Right renal pelvis (tissue), 4 donors: Measurements from ENCODE around the gene SBF1. TPM values are rescaled to one million over a fixed set of nuclear protein-coding genes. Genes with fewer than 3 reads are reported as not detected.
"Not testable (repeated sequence)": the region's sequence is repeated elsewhere in the genome, so short reads cannot be mapped to it uniquely, and the experiment has no call there.

Experiments
- DNase-seq, 4 donors: peaks; one replicate each; pipeline ENCODE4 v3.0.0-alpha.2; 2013; ENCODE audit warnings: low read depth in 4 of 4, low spot score in 3 of 4, missing footprints in 1 of 4
- polyA plus RNA-seq, 4 donors: library from polyadenylated mRNA; unstranded; fragments of 120-200 nt; gene quantifications; one replicate each; pipeline ENCODE4 v1.2.1, GENCODE V29; 2013; ENCODE audit not compliant: insufficient read length in 4 of 4

SBF1 gene
- polyA plus RNA-seq, 4 donors: 30.7 to 46.5 (median 32.7) TPM

DNA sequence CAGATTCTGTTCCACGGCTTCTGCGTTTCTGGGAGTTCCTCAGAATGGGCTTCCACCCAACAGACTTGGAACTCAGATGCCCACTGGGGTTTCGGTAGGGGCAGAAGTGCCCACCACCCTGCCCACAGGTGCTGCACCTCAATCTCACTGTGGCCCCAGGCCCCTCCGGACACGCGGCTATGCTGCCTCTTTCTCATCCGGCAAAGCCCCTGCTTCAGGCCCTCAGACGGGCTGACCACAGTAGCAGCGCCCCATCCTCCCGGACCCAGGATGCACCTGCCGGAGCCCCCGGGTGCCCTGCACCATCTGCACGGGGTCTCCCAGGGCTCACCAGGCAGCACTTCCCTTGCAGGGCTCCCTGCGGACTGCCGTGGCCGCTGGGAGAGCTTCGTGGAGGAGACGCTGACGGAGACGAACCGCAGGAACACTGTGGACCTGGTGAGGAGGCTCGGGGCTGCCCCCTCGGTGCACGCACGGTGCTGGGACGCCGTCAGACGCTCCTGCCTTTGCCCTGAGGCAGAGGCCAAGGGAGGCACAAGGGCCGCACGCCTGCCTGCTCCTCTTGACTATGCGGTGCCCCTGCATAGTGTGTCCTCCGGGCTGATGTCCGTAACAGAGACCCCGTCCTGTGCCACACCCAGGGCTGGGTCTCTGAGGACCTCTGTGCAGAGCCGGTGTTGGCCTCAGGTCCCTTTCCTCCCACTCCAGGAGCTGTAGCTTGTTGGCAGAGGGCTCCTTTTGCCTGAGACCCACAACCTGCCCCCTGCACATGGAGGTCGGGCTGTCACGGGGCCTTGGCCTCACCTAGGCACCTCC is 38.6 kb downstream of the SBF1 start:
- no peak for DNase-seq

DNA sequence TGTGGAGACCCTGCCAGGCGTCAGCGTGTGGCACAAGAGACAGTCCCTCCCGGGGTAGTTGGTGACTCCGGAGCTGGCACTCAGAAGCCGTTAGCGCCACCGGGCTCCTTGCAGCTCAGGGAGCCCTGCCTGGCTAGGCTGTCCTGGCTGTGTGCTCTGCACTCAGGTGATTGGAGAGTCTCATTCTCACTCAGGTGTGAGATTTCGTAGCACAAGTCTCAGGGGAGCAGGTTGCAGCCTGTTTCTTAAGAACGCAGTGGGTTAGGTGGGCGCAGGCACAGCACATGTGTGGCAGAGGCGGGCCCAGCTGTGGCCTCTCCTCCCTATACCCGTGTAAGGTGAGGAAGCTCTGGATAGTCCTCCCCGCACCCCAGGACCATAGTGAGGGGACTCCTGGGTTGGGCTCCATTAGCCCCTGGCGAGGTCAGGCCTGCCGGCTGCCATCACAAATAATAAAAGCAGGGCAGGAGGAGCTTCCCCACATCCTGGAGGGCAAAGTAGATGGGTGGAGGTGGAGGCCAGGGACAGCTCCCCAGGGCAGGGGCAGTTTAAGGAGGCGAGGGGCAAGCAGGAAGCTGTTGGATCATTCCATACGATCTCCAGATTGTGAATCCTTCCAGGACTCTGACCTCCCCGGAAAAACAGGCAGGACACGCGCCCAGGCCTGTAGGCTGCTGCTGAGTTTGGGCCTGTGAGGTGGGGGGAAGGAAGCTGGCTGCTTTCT is 39.4 kb downstream of the SBF1 start:
- DNase-seq: no peak

DNA sequence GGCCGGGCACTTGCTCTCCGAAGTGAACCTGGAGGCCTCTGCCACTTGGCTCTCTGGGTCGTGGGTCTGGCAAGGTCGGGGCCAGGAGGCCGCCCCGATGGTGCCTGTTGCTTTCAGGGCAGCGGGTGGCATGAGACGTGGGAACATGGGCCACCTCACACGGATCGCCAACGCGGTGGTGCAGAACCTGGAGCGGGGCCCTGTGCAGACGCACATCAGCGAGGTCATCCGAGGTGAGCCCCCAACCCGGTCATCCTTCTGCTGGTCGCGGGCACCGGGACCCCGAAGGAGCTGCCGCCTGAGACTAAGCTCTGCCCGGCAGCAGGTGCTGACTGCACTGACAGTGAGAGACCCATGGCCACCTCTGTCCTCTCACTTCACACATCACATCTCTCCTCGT is 40.0 kb downstream of the SBF1 start:
- DNase-seq: no peak

DNA sequence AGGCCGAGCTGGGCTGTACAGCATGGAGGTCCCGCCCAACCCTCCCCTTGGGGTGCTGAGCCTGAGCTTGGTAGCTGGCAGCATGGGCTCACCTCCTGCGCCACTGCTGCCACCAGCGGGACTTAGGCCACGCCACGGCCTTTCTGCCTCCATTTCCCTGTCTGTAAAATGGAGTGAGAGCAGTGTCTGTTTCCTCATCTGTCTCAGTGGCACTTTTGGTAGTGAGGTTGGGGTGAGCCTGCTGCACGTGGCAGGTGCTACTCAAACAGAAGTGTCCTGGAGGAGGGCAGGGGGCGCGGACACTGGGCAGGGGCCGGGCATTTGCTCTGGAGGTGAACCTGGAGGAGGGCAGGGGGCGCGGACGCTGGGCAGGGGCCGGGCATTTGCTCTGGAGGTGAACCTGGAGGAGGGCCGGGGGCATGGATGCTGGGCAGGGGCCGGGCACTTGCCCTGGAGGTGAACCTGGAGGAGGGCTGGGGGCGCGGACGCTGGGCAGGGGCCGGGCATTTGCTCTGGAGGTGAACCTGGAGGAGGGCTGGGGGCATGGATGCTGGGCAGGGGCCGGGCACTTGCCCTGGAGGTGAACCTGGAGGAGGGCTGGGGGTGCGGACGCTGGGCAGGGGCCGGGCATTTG is 41.8 kb downstream of the SBF1 start:
- DNase-seq: not testable (repeated sequence)

DNA sequence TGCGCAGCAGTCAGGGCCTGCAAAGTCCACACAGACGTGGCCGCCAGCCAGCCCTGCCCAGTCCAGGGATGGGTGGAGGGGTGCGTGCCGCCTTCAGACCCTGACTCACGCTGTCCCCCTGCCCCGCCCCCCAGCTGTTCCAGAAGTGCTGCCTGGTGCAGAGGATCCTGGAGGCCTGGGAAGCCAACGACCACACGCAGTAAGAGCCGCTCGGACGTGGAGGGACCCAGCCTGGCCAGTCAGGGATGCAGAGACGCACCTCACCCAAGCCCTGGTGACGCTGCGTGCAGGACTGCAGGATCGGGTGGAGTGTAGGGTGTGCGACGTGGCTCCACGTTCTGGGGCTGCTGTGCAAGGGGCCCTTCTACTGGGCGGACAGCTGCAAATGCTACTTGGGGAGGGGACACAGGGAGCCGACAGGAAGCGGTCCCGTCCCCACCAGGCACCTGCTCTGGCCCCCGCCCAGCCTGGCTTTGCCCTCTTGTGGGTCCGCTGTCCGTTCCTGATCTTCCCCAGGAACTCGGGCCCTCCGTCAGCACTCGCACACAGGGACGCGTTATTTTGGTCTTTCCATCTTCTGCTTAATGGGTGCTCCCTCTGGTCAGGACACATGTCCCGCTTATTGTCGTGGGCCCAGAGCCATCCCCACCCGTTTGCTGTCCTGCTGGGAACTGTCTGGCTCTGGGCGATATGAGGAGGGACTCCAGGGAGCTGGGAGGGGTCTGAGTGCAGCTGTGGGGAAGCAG is 42.5 kb downstream of the SBF1 start:
- no peak for DNase-seq

DNA sequence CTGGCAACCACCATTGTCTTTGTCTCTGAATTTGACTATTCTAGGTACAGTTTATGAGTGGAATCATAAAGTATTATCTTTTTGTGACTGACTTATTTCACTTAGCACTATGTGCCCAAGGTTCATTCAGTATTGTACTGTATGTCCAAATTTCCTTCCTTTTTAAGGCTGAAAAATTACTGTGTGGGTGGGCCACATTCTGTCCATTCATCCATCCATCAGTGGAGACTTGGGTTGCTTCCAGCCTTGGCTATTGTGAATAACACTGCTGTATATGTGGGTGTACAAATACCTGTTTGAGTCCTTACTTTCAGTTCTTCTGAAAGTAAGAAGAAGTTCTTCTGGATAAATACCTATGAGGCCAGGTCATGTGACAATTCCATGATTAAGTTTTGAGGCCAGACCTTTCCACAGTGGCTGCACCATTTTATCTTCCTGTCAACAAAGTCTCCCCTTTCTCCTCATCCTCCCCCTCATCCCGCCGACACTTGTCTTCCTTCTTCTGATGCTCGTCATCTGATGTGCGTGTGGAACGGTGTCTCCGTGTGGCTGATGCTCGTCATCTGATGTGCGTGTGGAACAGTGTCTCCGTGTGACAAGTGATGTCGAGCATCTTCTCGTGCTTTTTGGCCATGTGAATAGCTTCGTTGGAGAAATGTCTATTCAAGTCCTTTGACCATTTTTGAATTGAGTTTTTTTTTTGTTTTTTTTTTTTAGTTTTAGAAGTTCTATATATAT is 49.5 kb downstream of the SBF1 start:
- DNase-seq: no peak

DNA sequence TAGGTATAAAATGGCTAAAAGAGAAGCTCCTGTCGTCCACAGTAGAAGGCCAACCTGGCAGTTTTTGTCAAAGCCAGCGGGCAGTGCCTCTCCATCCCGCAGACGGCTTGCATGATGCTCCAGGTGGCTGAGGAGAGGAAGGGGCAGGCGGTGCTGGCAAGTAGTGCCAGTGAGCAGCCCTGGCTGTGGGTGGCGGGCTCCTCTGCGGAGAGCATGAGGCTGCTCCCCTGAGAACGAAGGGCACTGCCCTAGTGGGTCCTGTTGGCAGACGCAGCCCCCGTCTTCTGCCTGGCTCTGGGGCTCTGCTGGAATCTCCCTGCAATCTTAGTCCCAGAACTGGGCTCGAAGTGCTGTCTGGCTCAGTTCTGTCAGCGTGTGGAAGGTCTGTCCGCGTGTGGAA is 50.9 kb downstream of the SBF1 start:
- DNase-seq: no peak

DNA sequence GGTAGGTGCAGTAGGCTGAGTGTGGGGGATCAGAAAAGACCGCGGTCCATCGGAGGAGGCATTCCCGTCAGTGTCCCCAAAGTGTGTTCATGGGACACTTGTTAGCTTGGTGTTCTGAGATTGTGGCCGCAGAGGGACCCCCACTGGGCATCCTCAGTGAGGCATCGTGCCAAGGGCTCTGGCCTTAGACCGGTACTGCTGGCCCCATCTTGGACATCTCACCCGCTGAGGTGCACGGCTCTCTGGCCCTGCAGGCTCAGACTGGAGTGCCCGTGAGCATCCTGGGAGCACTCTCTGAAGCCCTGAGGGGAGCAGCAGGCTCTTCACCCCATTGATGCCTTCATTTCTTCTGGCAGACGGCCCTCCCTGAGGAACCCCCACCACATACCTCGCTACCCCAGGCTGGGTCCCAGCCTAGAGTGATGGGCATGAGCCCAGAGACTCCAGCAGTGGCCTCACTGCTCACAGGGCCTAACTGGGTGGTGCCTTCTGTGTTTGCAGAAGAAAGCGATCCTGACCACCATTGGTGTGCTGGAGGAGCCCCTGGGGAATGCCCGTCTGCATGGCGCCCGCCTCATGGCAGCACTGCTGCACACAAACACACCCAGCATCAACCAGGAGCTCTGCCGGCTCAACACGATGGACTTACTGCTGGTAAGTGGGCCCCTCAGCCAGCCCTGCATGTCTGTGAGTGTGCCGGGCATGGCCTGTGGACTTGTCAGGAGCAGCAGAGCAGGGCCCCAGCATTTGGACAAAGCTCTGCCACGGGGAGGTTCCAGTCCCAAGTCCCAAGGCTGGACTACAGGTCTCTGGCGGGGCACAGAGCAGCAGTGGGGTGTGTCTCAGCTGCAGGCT is 51.6 kb downstream of the SBF1 start:
- DNase-seq: no peak

DNA sequence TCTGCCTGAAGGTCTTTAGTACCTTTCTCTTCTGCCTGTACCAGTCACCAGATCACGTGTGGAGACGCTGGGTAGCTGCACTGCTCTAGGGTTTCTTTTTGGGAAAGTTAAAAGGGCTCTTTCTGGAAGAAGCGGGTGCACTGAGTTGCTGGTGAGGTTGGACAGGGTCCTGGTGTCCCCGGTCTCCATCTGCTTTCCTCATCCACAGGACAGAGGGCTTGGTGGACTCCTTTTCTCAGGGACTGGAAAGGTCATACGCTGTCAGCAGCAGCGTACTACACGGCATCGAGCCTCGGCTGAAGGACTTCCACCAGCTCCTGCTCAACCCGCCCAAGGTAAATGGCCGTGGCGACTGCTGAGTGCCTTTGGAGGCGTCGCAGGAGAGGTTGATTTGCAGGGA is 52.8 kb downstream of the SBF1 start:
- DNase-seq: no peak

DNA sequence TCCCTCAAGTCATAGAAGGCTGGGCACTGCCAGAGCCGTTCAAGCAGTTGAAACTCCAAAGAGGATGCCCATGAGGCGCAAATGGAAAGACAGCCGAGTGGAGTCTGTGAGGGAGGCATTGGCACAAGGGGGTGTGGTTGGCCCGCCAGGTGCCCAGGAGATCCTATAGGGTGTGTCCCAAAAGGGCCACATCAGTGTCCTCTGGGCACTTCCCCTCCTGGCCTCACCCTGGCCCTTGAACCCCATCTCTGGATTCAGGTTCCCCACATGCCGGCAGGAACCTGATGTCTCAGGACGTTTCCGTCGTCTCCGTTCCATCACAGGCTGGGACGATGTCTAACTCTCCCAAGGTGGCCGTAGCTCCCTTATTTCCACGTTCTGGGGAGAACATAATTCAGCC is 54.3 kb downstream of the SBF1 start:
- DNase-seq: no peak

DNA sequence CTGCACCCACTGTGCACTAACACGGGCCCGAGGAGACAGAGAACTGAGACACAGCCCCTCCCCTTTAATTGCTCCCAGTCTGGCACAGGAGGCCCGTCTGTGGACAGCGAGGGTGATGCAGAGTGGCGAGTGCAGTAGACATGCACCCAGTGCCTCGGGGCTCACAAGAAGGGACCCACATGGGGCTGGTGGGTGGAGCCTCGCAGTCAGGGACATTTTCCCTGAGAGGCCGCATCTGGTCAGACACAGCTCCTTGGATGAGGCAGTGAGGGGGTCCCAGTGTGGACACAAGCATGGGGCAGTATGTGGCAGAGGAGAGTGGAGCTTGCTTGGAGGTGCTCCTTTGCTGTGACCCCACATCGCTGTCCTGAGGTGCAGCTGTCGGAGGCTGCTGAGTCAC is 54.8 kb downstream of the SBF1 start:
- no peak for DNase-seq

DNA sequence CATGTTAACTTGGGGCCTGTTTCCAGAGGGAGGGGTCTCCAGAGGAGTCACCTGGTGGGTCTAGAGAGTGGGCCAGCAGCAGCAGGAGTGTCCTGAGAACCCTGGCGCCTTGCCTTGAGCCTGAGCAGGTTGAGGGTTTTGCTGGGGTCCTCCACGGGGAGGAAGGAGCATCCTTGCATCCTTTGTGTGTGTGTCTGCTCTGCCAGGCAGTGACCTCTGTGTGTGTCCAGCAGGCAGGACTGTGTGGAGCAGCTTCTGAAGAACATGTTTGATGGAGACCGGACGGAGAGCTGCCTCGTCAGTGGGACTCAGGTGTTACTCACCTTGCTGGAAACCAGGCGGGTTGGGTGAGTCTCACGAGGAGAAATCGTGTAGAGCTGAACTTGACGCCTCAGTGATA is 55.7 kb downstream of the SBF1 start:
- DNase-seq: no peak

DNA sequence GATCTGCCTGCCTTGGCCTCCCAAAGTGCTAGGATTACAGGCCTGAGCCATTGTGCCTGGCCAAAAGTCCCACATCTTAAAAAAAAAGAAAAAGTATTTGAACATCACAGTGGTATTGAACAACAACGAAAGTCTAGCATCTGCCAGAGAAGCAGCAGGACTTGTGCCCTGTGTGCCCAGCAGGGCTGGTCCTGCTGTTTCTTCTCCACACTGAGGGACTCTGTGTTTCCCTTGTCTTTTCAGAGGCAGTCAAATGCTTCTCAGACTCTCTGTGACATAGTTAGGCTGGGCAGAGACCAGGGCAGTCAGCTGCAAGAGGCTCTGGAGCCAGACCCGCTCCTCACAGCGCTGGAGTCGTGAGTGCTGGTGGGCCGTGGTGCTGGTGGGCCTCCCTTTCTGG is 56.2 kb downstream of the SBF1 start:
- no peak for DNase-seq

DNA sequence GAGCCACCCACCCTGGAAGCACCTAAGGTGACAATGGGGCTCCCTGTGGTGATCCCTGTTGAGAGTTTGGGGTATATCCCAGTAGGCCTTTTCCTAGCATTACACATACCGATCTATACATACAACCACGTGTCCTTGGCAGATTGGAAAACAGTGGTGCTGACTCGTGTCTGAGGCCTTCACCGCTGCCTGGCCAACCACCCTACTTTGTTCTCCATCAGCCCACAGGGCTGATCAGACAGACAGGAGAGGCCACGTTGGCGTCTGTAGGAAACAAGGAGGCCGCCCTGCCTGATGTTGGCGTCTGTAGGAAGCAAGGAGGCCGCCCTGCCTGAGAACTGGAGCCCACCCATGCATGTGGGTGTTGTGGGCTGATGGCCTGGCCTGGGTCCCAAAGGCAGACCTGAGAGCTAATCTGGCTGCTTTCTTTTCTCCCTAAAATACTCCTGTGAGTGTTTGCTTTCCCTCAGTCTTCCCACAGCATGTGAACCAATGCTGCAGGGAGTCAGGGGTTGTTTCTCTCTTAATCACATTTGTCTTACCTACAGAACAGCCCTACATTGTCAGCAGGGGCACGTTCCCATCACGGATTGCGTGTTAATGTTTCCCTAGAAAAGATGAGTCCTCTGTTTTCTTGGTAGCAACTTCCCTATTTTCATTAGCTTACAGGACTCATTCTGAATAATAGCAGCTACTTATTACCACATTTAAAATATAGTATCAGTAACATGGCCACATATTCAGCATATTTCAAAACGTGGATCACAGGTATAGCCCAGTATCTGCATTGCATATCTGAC is 57.2 kb downstream of the SBF1 start:
- no peak for DNase-seq

DNA sequence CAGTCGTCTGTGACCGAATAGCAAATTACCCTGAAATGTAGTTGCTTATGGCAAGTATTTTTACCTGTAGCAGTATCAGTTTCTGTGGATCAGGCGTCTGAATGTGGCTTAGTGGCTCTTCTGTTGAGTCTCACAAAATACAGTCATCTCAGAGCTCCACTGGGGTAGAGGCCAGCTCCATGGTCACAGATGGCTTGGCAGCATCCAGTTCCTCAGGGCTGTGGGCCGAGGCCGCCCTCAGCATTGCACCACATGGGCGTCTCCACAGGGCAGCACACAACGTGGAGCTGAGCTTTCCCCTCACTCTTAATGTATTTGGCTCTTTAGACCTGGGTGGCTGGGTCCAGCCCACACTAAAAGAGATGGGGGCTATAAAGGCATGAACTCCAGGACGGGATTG is 57.8 kb downstream of the SBF1 start:
- DNase-seq: no peak

DNA sequence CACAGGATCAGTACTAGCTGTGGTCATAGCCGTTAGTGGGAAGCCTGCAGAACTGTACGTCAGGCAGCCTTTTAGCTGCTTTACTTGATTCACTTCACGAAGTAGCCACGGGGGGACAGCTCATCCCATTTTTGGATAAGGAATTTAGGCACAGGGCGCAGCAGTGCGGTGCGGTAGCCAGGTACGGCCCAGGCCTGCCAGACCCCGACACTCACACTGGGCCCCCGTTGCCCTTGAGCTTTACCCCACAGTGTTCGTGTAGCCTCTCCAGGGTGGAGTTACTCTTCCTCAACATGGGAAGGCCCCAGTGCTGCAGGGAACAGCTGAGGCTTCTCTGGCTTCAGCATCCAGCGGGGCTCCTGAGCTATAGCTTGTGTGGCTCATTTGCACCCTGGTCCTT is 59.4 kb downstream of the SBF1 start:
- no peak for DNase-seq

DNA sequence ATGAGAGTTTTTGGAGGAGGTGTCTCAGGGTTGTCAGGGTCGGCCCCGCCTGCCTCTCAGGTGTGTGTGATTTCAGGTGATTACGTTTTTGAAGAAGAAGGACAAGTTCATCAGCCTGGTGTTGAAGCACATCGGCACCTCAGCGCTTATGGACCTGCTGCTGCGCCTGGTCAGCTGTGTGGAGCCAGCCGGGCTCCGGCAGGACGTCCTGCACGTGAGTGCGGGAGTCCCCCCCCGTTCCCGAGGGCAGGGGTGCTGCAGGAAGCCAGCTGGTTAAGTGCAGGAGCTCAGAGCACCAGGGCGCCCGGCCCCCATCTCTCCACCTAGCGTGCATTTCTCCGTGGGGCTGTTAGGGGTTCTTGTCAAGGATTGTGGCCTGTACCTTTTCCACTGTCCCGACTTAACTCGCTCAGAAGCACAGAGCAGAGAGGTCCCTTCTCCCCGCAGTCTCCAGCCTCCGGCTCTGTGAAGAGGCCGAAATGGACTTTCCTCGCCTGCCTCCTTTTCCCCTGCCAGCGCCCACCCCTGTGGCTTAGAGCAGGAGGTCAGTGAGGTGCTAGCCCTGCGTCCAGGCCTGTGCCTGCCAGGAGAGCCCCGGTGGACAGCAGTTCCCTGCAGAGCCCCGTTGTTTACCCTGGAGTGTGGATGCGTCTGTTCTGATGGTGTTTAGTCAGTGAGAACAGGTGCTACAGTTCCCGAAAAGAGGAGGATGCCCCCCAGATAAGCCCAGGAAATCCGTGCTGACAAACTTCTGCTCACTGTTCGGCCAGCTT is 60.2 kb downstream of the SBF1 start:
- DNase-seq: no peak

DNA sequence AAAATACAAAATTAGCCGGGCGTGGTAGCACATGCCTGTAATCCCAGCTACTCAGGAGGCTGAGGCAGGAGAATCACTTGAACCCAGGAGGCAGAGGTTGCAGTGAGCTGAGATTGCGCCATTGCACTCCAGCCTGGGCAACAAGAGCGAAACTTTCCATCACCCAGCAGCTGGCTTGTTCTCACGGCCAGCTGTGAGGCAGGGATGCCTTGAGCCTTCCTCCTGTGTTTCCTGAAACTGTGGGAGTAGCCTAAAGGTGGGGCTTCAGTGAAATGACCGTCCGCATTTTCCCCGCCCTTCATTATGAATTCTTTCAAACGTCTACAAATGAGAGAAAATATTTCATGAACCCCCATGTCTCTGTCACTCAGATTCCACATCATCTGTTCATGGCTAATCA is 65.9 kb downstream of the SBF1 start:
- not testable (repeated sequence) for DNase-seq
